Hindlimb muscle (tissue), 1 donor: Measurements from ENCODE around the gene GNAI3. TPM values are rescaled to one million over a fixed set of nuclear protein-coding genes. Genes with fewer than 3 reads are reported as not detected.

Source experiments
- DNase-seq: peaks from one replicate; pipeline ENCODE4 v3.0.0-alpha.2; 2013
- polyA plus RNA-seq: library from polyadenylated mRNA; unstranded; fragments of 120-200 nt; gene quantifications from one replicate; pipeline ENCODE4 v1.2.1, GENCODE V29; 2013; ENCODE audit not compliant: insufficient read length

GNAI3 gene
- 6.4 TPM for polyA plus RNA-seq

DNA sequence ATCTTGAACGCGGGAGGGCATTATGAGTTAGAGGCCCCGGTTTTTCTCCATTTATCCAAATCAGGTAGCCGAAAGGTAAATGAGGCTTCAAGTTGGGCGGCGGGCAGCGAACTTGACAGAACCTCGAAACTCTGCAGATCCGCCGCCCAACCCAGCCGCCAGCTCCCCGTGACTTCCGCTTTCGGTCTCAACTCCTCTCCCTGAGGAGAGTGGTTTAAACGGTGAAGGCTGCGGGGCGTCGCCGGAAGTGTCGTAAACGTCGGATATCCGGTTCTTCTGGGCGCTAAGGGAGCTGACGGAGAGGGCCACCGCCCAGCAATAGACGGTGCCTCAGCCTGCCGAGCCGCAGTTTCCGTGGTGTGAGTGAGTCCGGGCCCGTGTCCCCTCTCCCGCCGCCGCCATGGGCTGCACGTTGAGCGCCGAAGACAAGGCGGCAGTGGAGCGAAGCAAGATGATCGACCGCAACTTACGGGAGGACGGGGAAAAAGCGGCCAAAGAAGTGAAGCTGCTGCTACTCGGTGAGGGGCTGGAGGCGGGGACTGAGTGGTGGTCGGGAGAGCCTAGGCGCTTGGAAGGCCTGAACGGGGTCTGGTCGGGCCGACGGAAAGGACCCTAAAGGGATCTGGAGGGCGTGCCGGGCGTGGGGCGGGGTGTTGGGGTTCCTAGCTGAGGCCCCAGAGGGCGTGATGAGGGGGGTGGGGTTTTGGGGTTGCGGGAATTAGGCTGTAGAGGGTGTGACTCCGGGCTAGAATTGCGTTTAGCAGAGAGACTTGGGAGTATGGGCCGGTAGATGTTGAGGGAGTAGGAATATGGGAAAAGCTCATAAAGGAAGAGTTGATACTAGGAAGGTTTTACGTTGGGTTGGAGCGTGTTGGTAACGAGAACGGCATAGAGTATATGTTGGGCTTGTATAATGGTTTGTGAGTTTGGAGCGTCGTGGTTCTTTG lies at the start of gene GNAI3:
GNAI3 (plus strand) TSS at position 295 of the 947 bp plus-strand sequence; CDS start at position 401, 106 bp downstream.
- DNase-seq = peak; percentile 97

DNA sequence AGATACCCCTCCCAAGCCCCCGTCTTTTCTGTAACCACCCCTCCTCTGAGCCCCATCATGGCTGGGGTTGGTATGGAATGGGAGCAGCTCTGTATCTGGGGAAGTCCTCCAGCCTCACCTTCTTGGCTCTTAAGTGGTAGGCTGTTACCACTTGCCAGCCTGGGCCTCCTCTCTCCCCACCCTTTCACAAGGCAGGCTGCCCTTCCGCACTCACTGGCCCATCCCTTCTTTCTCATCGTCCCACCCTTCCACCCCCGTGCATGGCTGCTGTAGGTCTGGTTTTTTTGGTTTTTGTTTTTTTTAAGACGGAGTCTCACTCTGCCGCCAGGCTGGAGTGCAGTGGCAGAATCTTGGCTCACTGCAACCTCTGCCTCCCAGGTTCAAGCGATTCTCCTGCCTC lies 49.3 kb upstream of the GNAI3 start:
- no peak for DNase-seq

DNA sequence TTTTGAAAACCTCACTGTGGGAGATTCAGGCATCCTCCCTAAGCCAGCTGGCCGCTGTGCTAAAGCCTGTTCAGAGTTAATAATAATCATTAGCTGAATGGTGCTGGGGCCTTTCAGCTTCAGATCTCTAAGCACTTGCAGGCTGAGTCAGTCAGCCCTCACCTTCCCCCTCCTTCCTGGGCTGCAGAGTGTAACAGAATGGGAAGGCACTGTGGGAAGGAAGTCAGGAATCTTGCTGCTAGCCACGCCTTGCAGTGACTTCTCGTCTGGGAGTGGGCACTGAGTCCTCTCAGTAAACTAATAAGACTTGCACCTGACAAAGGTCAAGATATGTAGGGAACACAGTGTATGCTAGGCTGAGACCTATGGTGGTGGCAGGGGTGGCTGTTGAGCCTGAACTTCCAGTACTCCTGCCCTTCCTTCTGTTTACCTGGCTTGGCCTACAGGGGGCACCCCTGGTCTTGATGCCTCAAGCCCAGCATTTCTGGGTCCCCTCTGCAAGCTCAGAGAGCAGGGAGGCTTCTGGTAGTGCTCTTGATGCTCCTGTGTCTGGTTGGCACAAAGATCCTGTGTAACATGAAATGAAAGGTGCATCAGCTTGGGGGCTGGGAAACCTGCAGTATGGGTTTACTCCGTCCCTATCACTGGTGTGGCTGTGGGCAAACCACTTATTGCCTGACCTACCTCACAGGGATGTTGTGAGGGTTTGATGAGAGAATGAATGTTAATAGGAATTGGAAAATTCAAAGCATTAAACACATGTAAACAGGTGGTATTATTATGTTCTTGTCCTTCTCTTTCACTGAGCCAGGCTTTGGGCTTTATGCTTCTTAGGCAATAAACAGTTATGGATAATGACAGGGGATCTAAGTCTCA lies 48.5 kb upstream of the GNAI3 start:
- no peak for DNase-seq

DNA sequence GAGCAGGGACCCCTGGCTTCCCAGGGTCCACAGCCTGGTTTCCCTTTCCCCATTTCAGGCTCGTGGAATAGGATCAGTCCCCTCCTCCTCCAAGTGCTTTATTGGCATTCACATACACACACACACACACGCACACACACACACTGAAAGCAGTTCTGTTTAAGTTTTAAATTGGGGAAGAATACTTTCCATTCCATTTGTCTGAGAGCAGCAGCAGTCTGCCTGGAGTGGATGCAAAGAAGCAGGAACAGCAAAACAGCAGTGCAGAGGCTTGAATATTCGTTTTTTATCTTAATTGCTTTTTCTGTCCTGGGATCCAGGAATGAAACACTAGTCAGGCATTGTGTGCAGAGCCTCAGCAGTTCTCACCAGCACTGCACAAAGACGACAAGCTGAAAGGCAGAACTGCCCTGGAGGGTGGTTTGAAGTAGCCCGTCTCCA lies 47.5 kb upstream of the GNAI3 start:
- DNase-seq = no peak

DNA sequence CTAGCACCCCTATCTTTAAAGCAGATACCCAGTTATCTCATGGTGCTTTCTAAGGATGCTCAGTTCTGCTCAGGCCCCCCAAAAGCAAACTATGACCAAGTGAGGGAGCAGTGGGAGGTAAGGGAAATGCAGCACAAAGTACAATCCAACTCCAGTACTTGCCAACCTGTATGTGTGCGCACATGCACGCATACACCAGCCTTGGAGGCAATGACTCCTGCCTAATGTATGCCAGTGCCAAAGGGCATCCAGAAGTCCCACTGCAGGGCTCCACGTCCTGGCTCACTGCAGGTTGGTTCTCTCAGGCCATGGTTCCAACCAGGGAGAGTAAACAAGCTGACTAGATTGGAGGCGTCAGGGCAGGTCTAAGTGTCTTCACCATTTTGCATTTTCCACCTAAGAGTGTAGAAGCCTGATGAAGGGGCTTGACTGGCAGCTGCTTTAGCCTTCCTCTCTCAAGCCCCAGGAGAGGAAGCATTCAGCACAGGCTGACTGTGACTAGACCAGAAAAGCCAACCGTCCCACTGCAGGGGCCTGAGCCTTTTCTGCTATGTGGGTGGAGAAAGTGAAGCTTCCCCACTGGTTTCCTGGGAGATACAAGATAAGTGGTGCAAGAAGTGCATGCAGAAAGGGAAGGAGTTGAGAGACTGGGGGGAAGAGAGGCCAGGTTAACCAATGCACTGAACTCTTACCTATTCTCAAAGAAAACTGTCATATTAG lies 46.6 kb upstream of the GNAI3 start:
- no peak for DNase-seq

DNA sequence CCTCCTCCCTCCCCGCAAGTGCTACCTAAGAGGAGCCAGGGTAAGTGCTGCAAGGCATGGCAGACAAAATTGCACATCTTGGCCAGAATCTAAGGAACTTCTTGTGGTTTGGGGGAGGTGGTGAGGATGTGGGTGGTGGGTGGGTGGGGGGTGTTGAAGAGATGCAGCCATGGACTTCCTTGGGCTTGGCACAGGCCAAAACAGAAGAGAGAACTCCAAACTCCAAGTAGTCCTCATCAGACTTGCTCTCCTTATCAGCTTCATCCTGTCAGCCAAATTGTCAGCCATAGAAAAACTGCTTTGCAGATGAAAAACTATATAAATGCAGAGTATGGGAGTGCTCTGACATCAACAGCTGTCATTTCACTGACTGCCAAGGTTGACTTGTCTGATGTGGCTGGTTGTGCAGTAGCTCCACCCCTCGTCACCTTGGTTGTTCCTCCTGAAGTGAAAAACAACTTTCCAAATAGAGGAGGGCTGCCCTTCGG lies 46.0 kb upstream of the GNAI3 start:
- no peak for DNase-seq

DNA sequence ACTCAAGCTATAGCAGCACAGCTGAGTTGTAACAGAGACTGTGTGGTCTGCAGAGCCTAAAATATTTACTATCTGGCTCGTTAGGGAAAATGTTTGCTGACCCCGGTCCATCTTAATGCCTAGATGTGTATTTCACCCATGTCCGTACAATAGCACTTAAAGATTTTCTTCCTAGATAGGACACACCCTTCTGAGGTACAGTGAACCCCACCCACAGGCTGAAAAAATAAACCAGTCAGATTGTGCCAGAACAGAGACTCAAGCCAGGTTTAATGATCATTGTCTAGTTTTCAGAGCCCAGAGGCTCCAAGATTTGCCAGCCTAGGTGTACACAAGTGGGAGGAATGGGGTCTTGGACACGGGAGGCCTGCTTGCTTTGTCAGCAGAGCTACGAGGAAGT lies 44.5 kb upstream of the GNAI3 start:
- DNase-seq = no peak

DNA sequence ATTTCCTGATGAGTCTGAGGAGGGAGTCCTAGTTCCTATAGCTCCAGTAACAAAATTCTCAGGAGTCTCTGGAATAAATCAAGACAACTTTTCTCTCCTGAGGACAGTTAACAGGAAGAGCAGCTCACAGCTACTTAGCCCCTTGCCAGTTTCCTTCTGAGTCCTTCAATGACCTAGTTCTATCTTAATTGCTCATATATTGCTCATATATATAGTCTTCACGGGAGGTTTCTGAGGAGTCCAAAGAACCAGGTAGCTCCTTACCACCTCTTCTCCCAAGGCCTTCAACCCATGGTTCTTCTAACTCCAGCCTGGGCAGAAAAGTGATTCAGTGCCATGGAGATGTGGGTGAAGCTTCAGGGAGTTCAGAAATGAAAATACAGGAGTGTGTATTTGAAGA lies 43.4 kb upstream of the GNAI3 start:
- no peak for DNase-seq

DNA sequence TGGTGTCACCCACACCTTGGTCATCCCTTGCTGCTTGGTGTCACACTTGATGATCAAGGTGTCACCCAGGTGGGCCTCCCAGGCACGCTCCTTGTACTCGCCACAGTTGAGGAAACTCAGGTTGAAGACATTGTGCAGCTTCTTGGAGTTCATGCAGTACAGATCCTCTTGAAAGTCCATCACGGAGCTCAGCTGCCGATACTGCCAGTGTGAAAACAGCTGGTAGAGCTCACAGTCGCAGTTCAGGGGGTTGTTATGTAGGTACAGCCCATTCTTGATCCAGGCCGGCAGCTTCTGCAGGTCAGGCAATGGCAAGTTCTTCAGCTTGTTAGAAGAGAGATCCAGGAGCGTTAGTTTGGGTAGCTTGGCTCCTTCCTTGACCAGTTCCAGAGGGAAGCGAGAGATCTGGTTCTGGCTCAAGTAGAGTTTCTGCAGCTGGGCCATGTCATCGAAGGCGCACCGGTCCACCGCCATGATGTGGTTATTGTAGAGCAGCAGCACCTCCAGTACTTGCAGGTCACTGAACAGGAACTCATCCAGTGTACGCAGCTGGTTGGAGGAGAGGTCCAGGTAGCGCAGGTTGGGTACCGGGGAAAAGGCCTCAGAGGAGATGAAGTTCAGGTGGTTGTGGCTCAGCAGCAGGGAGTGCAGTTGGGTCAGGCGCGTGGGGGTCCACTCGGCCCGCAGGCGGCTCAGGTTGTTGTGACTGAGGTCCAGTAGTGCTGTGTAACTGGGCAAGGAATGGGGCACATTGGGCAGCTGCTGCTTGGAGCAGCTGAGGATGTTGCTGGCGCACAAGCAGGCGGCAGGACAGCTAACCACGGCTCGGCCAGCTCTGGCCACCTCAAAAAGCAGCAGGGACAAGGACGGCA lies 40.2 kb upstream of the GNAI3 start:
- DNase-seq = no peak

DNA sequence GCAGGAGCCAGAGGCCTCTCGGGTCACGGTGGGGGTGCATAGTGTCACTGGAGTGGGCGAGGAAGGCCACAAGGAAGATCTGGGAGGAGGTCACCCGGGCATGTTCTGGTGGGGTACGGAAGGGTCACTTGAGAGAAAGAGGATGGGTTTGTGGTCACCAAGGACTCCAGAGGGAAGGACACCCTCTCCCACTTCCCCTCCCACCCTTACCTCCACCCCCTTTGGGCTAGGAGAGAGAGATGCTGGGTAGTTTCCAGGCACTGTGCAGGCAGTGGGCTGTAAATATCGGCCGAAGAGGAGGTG lies 39.6 kb upstream of the GNAI3 start:
- DNase-seq = no peak

DNA sequence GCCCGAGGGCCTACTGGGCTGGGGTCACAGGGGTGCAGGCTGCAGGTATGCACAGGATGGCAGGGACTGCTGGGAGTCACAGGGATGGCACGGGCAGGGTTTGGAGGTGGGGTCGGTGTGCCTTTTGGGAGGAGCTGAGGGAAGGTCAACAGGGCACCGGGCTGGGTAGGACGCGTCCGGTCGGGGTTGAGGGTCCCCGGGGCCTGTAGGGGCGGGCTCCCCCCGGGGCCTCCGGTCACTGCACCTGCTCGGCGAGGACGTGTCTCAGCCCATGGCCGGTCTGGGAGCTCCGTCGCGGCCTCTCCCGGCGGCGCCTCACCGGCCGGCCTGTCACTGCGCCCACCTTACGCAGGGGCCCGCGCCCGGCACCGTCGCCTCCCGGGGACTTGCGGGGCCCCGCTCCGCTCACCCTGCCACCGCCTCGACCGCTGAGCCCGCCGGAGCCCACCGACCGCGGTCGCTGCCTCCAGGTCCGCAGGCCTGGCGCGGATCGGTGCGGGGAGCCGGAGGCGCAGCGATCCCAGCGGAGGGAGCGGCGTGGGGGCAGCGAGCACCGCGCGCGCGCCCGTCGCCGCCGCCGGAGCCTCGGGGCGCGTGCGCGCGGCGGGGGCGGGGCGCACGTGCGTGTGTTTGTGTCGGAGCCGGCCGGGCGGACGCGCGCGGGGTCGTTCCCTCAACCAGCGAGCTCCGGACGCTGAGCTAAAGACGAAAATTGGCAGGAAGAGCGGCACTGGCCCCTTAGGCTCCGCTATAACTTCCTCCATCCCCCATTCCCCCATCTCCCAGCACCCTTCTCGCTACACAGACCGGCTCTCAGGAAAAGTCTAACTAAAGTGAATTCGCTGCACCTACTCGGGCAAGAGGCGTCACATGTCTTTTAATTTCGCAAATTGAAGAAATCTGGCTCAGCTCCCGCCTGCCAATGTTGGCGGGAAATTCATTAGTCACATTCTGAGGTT lies 39.0 kb upstream of the GNAI3 start, which contains the start of gene AMIGO1:
AMIGO1 (minus strand) TSS at position 552 of the 959 bp plus-strand sequence. CDS start 815 bp downstream, outside the sequence.
- DNase-seq = peak; percentile 83

DNA sequence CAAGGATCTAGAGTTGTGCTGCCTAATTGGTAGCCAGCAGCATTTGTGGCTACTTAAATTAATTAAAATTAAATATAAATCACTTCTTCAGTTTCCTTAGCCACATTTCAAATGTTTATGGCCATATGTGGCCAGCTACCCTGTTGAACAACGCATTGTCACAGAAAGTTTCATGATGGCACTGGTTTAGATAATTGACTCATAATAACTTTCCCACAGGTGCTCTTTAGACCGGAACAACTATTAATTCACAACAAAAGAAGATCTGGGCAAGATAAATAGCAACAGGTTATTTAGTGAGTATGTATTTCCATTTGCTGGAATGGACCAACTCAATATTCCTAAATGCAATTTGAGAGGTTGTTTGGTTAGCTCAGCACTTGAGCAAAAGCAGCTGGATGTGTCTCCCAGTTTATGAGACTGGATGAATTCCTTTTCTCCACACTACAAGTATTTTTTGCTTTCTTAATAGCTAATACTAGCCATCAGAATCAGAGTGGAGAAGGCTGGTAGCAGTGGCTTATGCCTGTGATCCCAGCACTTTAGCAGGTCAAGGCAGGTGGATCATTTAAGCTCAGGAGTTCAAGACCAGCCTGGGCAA lies 35.2 kb upstream of the GNAI3 start:
- DNase-seq = no peak

DNA sequence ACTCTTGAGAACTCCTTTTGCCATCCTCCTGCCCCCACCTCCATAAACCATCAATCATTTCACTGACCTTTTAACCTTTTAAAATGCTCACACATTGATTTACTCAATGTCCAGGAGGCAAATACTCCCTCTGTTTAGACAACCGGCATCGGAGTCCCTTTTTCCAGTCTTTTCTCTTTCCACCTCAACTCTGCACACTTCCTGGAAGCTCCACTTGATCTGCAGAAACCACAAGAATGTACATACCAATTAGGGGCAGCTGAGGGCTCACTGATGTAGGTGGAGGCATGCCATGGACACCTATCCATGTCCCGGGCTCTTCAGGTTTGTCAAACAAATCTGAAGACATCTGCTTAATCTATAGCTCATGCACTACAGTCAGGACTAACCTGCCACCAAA lies 33.6 kb upstream of the GNAI3 start:
- DNase-seq = no peak

DNA sequence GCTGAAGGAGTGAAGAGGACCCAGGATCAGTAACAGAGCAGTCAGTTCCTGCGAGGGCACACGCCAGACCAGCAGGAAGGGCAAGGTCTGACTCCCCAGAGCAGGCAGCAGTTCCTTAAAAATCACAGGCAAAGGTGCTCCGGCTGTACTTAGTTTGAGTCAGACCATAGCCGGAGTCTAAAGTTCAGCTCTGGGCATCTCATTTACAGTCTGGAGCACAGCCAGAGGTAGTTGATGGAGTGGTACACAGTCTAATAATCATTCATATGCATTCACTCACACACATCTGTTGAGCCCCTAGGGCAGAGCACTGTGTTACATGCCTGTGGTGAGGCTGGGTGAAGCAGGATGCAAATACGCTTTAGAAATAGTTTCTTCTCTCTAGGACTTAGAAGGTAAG lies 31.5 kb upstream of the GNAI3 start:
- no peak for DNase-seq

DNA sequence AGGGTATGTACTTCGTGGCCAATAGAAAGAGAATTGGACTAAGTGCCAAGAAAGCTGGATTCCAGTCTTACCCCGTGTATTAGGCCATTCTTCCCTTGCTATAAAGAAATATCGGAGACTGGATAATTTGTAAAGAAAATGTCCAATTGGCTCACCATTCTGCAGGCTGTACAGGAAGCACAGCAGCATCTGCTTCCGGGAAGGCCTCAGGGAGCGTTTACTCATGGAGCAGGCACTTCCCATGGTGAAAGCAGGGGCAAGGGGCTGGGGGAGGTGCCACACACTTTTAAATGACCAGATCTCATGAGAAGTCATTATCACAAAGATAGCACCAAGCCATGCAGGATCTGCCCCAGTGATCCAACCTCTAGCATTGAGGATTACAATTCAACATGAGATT lies 31.1 kb upstream of the GNAI3 start:
- no peak for DNase-seq

DNA sequence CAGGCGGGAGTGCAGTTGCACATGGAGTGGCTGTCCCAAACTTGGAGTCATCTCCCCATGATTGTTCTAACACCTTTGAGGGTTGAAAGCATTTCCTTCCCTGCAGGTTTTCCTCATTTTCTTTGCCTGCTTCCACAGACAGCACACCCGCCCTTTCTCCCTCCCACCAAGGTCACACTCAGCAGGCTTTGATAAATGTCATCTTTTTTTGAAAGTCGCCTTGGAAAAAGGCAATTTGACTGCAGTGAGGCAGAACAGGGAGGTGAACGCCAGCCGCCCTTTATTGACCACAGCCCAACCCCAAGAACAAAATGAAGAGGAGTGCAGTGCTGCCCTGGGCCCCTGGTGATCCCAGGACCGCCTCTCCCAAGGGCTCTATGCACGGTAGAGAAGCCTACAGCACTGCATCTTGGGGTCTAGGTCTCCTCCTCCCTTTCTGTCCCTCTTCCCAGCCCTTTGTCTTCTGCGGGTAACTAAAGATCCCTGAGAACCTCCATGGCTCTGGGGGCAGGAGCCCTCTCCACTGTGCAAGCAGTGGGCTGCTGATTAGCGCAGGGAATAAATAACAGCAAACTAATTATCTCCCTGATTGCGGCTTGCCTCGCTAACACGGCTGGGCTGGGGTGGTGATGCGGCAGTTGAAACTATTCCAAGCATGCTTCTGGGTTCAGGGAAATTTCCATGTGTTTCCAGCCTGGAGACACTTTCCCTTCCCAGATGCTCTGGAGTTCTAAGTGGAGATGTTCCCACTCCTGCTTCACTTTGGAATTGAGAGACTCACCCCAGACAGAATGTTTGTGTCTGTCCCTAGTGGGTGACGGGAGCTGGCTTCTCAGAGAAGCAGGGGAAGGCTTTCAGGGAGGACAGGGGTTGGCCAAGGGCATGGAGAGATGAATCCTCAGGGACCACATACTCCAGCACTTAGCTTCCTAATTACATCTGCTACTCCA lies 27.1 kb upstream of the GNAI3 start:
- DNase-seq = no peak

DNA sequence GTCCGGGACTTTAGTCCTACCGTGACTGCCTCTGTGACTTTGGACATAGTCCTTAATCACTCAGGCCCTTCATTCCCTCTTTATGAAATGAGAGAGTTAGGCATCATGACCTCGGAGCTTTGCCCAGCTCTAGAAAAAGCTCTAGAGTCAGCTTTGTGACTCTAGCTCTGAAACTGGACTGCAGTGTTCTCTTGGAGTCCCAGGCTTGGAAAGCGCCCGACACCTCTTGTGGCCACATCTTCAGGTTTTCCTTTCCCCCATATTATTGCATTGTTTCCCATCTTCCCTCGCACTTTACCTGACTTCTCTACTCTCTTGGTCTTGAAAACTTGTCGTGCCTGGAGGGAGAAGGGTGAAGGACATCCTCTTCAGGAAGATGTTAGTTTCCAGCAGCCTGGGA lies 26.4 kb upstream of the GNAI3 start:
- no peak for DNase-seq

DNA sequence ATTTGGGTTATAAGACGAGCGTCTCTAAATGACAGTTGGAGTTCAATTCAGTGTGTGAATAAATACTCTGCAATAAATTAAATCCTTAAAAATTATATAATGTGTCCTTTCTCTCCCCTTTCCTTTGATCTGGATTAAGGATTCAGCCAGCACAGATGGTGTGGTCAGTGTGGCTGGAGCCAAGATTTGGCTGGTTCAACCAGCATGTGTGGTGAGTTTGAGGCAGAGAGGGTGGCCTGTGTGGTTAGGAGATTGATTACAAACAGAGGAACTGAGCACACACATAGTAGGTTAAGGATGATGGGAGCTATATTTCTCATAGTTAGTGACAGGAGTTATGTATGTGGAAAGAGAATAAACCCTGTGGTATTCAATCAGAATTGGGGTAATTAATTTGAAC lies 24.7 kb upstream of the GNAI3 start:
- DNase-seq = no peak
